Sigmoid colon (tissue), 7 donors: Measurements from ENCODE around the gene CRTAC1. TPM values are rescaled to one million over a fixed set of nuclear protein-coding genes. Genes with fewer than 3 reads are reported as not detected.

Source experiments
- DNase-seq: peaks from one replicate; pipeline ENCODE4 v3.0.0-alpha.2; 2019
- H3K27ac ChIP-seq, 4 donors: fragments of 200-600 bp; sonication (generic); one replicate each; pipeline ENCODE4 v1.5.1; 2016 to 2019; ENCODE audit warnings: mild to moderate bottlenecking in 1 of 4
- H3K27me3 ChIP-seq, 3 donors: fragments of 200-600 bp; sonication (generic); one replicate each; pipeline ENCODE4 v1.5.1; 2019; ENCODE audit warnings: mild to moderate bottlenecking in 1 of 3
- H3K36me3 ChIP-seq, 4 donors: fragments of 200-600 bp; sonication (generic); one replicate each; pipeline ENCODE4 v1.5.1; 2016 to 2019
- H3K4me1 ChIP-seq, 4 donors: fragments of 200-600 bp; sonication (generic); one replicate each; pipeline ENCODE4 v1.5.1; 2017 to 2019
- H3K4me3 ChIP-seq, 4 donors: fragments of 200-600 bp; sonication (generic); one replicate each; pipeline ENCODE4 v1.5.1; 2017 to 2019; ENCODE audit warnings: mild to moderate bottlenecking in 2 of 4, moderate library complexity in 1 of 4
- H3K9me3 ChIP-seq, 4 donors: fragments of 200-600 bp in 3 of 4; sonication (generic) in 3 of 4; one replicate each; pipeline versions ENCODE4 v1.5.1 to v1.6.1; 2013 to 2019
- EP300 ChIP-seq, 4 donors: sonication (generic); formaldehyde crosslinking; IDR thresholded peaks; one replicate each; pipeline ENCODE4 v1.6.1; 2017; ENCODE audit warnings: antibody characterized with exemption in 4 of 4
- POLR2A ChIP-seq, 2 donors: fragments of 450-650 bp; IDR thresholded peaks; one replicate each; pipeline ENCODE4 v1.6.1; 2016; ENCODE audit warnings: antibody characterized with exemption in 2 of 2, mild to moderate bottlenecking in 2 of 2, moderate library complexity in 2 of 2
- POLR2AphosphoS5 ChIP-seq, 4 donors: sonication (generic); formaldehyde crosslinking; IDR thresholded peaks; one replicate each; pipeline ENCODE4 v1.6.1; 2017; ENCODE audit warnings: antibody characterized with exemption in 4 of 4
- WGBS, 2 donors: extraction: QIAGEN DNeasy Blood & Tissue Kit; methylation state at CpG; one replicate each; pipeline ENCODE4 v1.1.7; 2013; 5-methylcytosine and 5-hydroxymethylcytosine counted together
- intact Hi-C: fragments of 100-400 bp; cut with DNase I; formaldehyde crosslinking; loops from one replicate; pipeline ENCODE4 v1.15.1; 2023
- polyA plus RNA-seq, 3 donors: library from polyadenylated mRNA; stranded (reverse); fragments of 200-250 nt; gene quantifications; one replicate each; pipeline ENCODE4 v1.2.3, GENCODE V29; 2013
- total RNA-seq, 4 donors: library from RNA; depleted of rRNA; stranded (reverse); fragments of >200 nt; gene quantifications; one replicate each; pipeline ENCODE4 v1.1.0, GENCODE V29; 2016
- TF ChIP-seq, protein P1 (sequence below), 4 experiments: fragments of 450-650 bp in 3 of 4; fragments of 200-600 bp in 1 of 4; IDR thresholded peaks; one replicate each; pipeline ENCODE4 v1.5.1; 2016 to 2019; ENCODE audit warnings: antibody characterized with exemption in 4 of 4, mild to moderate bottlenecking in 3 of 4, moderate library complexity in 2 of 4
- donor health status: healthy with polysubstance abuse.
- donor health status: Bipolar disorder and iron deficiency.
- donor health status: healthy.

Gene CRTAC1
- total and polyA plus RNA-seq, 7 donors = 1.2 to 6.4 (median 2.6) TPM; not detected in 1

GRCh38 chr10:97895084-97895483, 135.3 kb downstream of the CRTAC1 start:
- Histone ChIP-seq H3K36me3 (no peaks in the 10 kb centered on the region), H3K27ac (no peak overlapping the region), H3K4me1 (no peaks in the 10 kb centered on the region), H3K4me3 (no peak overlapping the region), H3K9me3 (no peaks in the 10 kb centered on the region), H3K27me3 (peaks cover 0 to 33% (median 2%) of the 10 kb centered on the region in 3 donors)
- intact Hi-C loops = no loop called here
- DNase-seq = no peak
- 92 to 94% methylated on average over 13 of the region's 13 CpGs for WGBS, 2 donors
- TF ChIP-seq, protein P1, sequence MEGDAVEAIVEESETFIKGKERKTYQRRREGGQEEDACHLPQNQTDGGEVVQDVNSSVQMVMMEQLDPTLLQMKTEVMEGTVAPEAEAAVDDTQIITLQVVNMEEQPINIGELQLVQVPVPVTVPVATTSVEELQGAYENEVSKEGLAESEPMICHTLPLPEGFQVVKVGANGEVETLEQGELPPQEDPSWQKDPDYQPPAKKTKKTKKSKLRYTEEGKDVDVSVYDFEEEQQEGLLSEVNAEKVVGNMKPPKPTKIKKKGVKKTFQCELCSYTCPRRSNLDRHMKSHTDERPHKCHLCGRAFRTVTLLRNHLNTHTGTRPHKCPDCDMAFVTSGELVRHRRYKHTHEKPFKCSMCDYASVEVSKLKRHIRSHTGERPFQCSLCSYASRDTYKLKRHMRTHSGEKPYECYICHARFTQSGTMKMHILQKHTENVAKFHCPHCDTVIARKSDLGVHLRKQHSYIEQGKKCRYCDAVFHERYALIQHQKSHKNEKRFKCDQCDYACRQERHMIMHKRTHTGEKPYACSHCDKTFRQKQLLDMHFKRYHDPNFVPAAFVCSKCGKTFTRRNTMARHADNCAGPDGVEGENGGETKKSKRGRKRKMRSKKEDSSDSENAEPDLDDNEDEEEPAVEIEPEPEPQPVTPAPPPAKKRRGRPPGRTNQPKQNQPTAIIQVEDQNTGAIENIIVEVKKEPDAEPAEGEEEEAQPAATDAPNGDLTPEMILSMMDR (IDR thresholded peaks at IDR 0.05) = no peak
- TF ChIP-seq POLR2AphosphoS5 (IDR thresholded peaks at IDR 0.05) (no peak), POLR2A (IDR thresholded peaks at IDR 0.05) (no peak)

DNA sequence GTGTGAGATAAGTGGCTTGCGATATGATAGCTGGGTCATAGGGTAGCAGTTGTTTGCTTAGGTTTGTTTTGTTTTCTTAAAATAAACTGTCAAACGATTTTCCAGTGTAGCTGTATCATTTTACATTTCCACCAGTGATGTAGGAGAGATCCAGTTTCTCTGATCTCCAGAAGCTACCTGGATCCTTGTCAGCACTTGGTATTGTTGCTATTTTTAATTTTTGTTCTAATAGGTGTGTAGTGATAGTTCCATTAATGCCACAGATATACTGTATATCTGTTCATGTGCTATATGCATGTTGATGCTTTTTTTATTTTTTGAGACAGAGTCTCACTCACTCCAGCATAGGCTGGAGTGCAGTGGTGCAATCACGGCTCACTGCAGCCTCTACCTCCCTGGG, 136.3 kb downstream of the CRTAC1 start:
- intact Hi-C loops = no loop called here
- Histone ChIP-seq H3K9me3 (no peaks in the 10 kb centered on the region), H3K36me3 (no peaks in the 10 kb centered on the region), H3K4me1 (peaks cover 0 to 6% (median 2%) of the 10 kb centered on the region in 4 donors), H3K27ac (no peak overlapping the region), H3K4me3 (no peak overlapping the region), H3K27me3 (peaks cover 0 to 34% (median 2%) of the 10 kb centered on the region in 3 donors)
- no peak for DNase-seq
- 49 to 72% methylated on average over 3 of the region's 3 CpGs for WGBS, 2 donors
- TF ChIP-seq EP300 (IDR thresholded peaks at IDR 0.05) (no peak), POLR2A (IDR thresholded peaks at IDR 0.05) (no peak), POLR2AphosphoS5 (IDR thresholded peaks at IDR 0.05) (no peak)
- TF ChIP-seq, protein P1 (IDR thresholded peaks at IDR 0.05) = no peak

- H3K9me3 ChIP-seq = no peaks in the 10 kb centered on the region
- 76 to 81% methylated on average over 2 of the region's 2 CpGs for WGBS, 2 donors
- no peak for DNase-seq
- no peak for TF ChIP-seq POLR2AphosphoS5 (IDR thresholded peaks at IDR 0.05)
- TF ChIP-seq, protein P1 (IDR thresholded peaks at IDR 0.05) = no peak
- TF ChIP-seq POLR2A (IDR thresholded peaks at IDR 0.05) = no peak
- no peak for TF ChIP-seq EP300 (IDR thresholded peaks at IDR 0.05)
- peaks cover 0 to 35% (median 2%) of the 10 kb centered on the region in 3 donors for H3K27me3 ChIP-seq
- H3K27ac ChIP-seq = no peak overlapping the region
- H3K4me3 ChIP-seq = no peak overlapping the region
- intact Hi-C loops = no loop called here
- no peaks in the 10 kb centered on the region for H3K36me3 ChIP-seq
- peaks cover 0 to 11% (median 4%) of the 10 kb centered on the region in 4 donors for H3K4me1 ChIP-seq
Observed at GRCh38 chr10:97892939-97893338, 137.5 kb downstream of the CRTAC1 start.

DNA sequence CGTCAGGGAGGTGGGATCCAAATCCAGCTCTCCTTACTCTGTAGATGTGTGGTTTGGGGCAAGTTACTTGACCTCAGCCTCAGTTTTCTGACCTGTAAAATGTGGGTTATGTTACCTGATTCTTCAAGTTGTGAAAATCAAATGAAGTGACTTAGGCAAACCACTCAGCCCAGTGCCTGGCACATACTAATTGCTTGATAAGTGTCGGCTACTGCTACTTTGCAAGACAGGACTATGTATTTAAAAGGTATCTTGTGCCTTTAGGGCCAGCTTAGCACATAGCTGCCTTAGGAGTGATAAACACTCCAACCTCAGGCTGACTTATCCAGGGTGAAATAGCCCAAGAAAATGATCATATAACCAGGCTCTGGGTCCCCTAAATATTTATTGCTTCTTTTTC, 137.9 kb downstream of the CRTAC1 start:
- TF ChIP-seq, protein P1 (IDR thresholded peaks at IDR 0.05) = no peak
- no peak for TF ChIP-seq POLR2A (IDR thresholded peaks at IDR 0.05)
- no peak for TF ChIP-seq POLR2AphosphoS5 (IDR thresholded peaks at IDR 0.05)
- H3K9me3 ChIP-seq = no peaks in the 10 kb centered on the region
- no peak for DNase-seq
- peaks cover 0 to 35% (median 2%) of the 10 kb centered on the region in 3 donors for H3K27me3 ChIP-seq
- 92% methylated on average over 2 of the region's 2 CpGs for WGBS, 2 donors
- no peaks in the 10 kb centered on the region for H3K36me3 ChIP-seq
- H3K4me3 ChIP-seq = no peak overlapping the region
- H3K4me1 ChIP-seq = peaks cover 0 to 11% (median 4%) of the 10 kb centered on the region in 4 donors
- intact Hi-C loops = no loop called here
- no peak overlapping the region for H3K27ac ChIP-seq
